Loucy (cell line): ENCODE results near the gene PSMD3.

Experiments
- H2AFZ ChIP-seq: fragments of 200-600 bp; sonication (generic); 2 replicates; pipeline ENCODE4 v1.6.0; 2016; ENCODE audit warnings: antibody characterized with exemption, mild to moderate bottlenecking, low read length, moderate library complexity
- H3F3A ChIP-seq: fragments of 200-600 bp; 2 replicates; pipeline ENCODE4 v1.6.0; 2016; ENCODE audit warnings: antibody characterized with exemption, low read depth, mild to moderate bottlenecking
- H3K27me3 ChIP-seq: fragments of 200-600 bp; sonication (generic); 2 replicates; pipeline ENCODE4 v1.6.1; 2014; ENCODE audit warnings: low read length, mild to moderate bottlenecking; ENCODE audit not compliant: insufficient read depth, poor library complexity, severe bottlenecking
- H3K36me3 ChIP-seq: fragments of 200-600 bp; sonication (generic); 2 replicates; pipeline ENCODE4 v1.6.1; 2016; ENCODE audit warnings: low read length; ENCODE audit not compliant: insufficient read depth
- H3K4me1 ChIP-seq: fragments of 200-600 bp; sonication (generic); 2 replicates; pipeline ENCODE4 v1.5.1; 2014; ENCODE audit warnings: low read length, mild to moderate bottlenecking; ENCODE audit not compliant: insufficient read depth, poor library complexity, severe bottlenecking
- H3K4me2 ChIP-seq: fragments of 200-600 bp; sonication (generic); 2 replicates; pipeline ENCODE4 v1.6.0; 2014; ENCODE audit warnings: antibody characterized with exemption, low read length, low read depth, mild to moderate bottlenecking; ENCODE audit not compliant: poor library complexity, severe bottlenecking
- H3K4me3 ChIP-seq: fragments of 200-600 bp; sonication (generic); 2 replicates; pipeline ENCODE4 v1.5.1; 2014; ENCODE audit warnings: low read length, mild to moderate bottlenecking, mixed read lengths; ENCODE audit not compliant: poor library complexity, severe bottlenecking
- H3K79me2 ChIP-seq: fragments of 200-600 bp; sonication (generic); 2 replicates; pipeline ENCODE4 v1.6.1; 2014; ENCODE audit warnings: low read length; ENCODE audit not compliant: insufficient read depth
- H3K9ac ChIP-seq: fragments of 200-600 bp; sonication (generic); 2 replicates; pipeline ENCODE4 v1.6.0; 2014; ENCODE audit warnings: mild to moderate bottlenecking, low read depth, low read length, moderate library complexity; ENCODE audit not compliant: poor library complexity, severe bottlenecking
- H3K9me2 ChIP-seq: fragments of 200-600 bp; sonication (generic); replicated peaks from 2 replicates; pipeline ENCODE4 v1.6.1; 2016; ENCODE audit warnings: low read depth, low read length, mixed read lengths
- H3K9me3 ChIP-seq: fragments of 200-600 bp; sonication (generic); 2 replicates; pipeline ENCODE4 v1.6.1; 2014; ENCODE audit warnings: mild to moderate bottlenecking, antibody characterized with exemption, low read length, low read depth; ENCODE audit not compliant: insufficient read depth
- H4K20me1 ChIP-seq: fragments of 200-600 bp; sonication (generic); 2 replicates; pipeline ENCODE4 v1.6.0; 2014; ENCODE audit warnings: antibody characterized with exemption, low read length, mild to moderate bottlenecking; ENCODE audit not compliant: insufficient read depth, poor library complexity, severe bottlenecking
- EZH2phosphoT487 ChIP-seq: fragments of 200-600 bp; IDR thresholded peaks from 2 replicates; pipeline ENCODE4 v1.6.1; 2018; ENCODE audit warnings: antibody characterized with exemption, mild to moderate bottlenecking, moderate library complexity, borderline replicate concordance
- TF ChIP-seq, protein P1 (sequence below): fragments of 200-600 bp; sonication (generic); conservative IDR thresholded peaks from 2 replicates; pipeline ENCODE4 v1.5.1; 2014; ENCODE audit warnings: mild to moderate bottlenecking, antibody characterized with exemption, low read length

Gene PSMD3

DNA sequence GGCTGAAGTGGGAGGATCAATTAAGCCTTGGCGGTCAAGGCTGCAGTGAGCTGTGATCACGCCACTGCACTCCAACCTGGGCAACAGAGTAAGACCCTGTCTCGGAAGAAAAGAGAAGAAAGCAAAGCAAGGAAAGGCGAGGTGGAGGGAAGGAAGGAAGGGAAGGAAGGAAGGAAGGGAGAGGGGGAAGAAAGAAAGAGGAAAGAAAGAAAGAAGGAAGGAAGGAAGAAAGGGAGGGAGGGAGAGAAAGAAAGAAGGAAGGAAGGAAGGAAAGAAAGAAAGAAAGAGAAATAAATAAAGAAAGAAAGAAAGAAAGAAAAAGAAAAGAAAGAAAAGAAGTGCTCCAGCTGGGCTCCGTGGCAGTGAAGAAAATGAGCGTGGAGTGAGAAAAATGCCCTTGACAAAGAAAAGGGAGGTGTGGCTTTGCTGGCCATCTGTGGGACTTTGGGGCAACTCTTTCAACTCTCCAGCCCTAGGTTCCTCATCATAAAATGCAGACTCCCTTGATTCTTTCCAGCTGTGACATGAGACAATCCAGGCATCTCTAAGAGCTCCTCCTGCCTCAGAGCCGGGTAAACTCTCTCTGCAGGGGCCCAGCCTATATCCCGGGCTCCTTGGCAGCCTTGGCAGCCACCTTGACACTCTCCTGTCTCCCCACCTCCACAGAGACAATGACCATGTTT is 15.4 kb upstream of the PSMD3 start:
- Histone ChIP-seq H2AFZ (no peak overlapping the region), H3K9me3 (no peaks in the 10 kb centered on the region), H3K27me3 (no peaks in the 10 kb centered on the region), H3K4me3 (no peak overlapping the region), H3K4me2 (no peak overlapping the region), H3K9me2 (no peaks in the 10 kb centered on the region), H4K20me1 (no peaks in the 10 kb centered on the region), H3F3A (no peaks in the 10 kb centered on the region), H3K36me3 (no peaks in the 10 kb centered on the region), H3K9ac (no peak overlapping the region), H3K79me2 (no peaks in the 10 kb centered on the region), H3K4me1 (no peaks in the 10 kb centered on the region)
- no peak for TF ChIP-seq EZH2phosphoT487
- TF ChIP-seq, protein P1, sequence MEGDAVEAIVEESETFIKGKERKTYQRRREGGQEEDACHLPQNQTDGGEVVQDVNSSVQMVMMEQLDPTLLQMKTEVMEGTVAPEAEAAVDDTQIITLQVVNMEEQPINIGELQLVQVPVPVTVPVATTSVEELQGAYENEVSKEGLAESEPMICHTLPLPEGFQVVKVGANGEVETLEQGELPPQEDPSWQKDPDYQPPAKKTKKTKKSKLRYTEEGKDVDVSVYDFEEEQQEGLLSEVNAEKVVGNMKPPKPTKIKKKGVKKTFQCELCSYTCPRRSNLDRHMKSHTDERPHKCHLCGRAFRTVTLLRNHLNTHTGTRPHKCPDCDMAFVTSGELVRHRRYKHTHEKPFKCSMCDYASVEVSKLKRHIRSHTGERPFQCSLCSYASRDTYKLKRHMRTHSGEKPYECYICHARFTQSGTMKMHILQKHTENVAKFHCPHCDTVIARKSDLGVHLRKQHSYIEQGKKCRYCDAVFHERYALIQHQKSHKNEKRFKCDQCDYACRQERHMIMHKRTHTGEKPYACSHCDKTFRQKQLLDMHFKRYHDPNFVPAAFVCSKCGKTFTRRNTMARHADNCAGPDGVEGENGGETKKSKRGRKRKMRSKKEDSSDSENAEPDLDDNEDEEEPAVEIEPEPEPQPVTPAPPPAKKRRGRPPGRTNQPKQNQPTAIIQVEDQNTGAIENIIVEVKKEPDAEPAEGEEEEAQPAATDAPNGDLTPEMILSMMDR, result no peak

DNA sequence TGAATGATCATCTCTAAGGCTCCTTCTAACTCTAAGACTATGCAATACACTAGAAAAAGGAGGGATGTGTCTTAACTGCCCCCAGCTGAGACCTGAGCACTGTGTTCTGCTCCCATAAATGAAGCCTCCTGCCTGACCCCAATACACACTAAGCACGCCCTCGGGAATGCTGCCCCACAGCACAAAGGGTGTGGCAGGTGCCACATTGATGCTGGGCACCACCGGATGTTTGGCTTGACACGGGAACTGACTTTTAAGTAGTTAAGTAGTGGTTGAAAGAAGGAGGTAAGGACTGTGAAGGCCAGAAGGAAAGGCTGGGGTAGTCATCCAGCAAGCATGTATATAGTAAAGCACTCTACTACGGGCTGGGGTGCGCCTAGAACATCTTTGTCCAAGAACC is 13.8 kb upstream of the PSMD3 start:
- no peaks in the 10 kb centered on the region for H3K79me2 ChIP-seq
- no peaks in the 10 kb centered on the region for H4K20me1 ChIP-seq
- no peak overlapping the region for H3K4me2 ChIP-seq
- H3K36me3 ChIP-seq, result no peaks in the 10 kb centered on the region
- H3K4me1 ChIP-seq, result no peaks in the 10 kb centered on the region
- no peak overlapping the region for H3K4me3 ChIP-seq
- H3K9me2 ChIP-seq, result no peaks in the 10 kb centered on the region
- H3F3A ChIP-seq, result no peaks in the 10 kb centered on the region
- no peak overlapping the region for H3K9ac ChIP-seq
- no peak overlapping the region for H2AFZ ChIP-seq
- no peaks in the 10 kb centered on the region for H3K9me3 ChIP-seq
- TF ChIP-seq, protein P1, result no peak
- no peak for TF ChIP-seq EZH2phosphoT487
- no peaks in the 10 kb centered on the region for H3K27me3 ChIP-seq

DNA sequence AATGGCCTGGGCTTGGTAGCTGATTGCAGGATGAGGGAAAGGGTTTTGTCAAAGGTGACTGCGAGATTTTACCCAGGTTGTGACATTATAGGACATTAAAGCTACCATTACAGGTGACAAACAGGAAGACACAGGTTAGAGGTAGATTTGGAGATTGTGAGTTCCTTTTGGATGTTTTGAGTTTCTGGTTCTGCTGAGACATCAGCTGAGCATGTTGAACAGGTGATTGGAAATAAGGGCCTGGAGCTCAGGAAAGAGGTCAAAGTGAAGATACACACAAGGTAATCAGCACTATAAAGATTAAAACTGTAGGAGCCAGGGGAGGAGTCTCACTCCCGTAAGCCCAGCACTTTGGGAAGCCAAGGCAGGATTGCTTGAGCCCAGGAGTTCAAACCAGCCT is 11.8 kb upstream of the PSMD3 start:
- Histone ChIP-seq H3K9ac (no peak overlapping the region), H3K79me2 (no peaks in the 10 kb centered on the region), H3K4me2 (no peak overlapping the region), H3K4me1 (no peaks in the 10 kb centered on the region), H3K4me3 (no peak overlapping the region), H3K9me2 (no peaks in the 10 kb centered on the region), H2AFZ (no peak overlapping the region), H4K20me1 (no peaks in the 10 kb centered on the region), H3K27me3 (no peaks in the 10 kb centered on the region), H3F3A (no peaks in the 10 kb centered on the region), H3K9me3 (no peaks in the 10 kb centered on the region), H3K36me3 (no peaks in the 10 kb centered on the region)
- TF ChIP-seq, protein P1, result no peak
- TF ChIP-seq EZH2phosphoT487, result no peak
